Measurements from ENCODE around the gene PPOX. TPM values are rescaled to one million over a fixed set of nuclear protein-coding genes. Genes with fewer than 3 reads are reported as not detected.
A peak's percentile ranks its signal among the peaks of the same experiment; 100 is the strongest.

PPOX gene
- total RNA-seq, 2 donors from 2014 or later = 8.3 to 9.6 TPM

DNA sequence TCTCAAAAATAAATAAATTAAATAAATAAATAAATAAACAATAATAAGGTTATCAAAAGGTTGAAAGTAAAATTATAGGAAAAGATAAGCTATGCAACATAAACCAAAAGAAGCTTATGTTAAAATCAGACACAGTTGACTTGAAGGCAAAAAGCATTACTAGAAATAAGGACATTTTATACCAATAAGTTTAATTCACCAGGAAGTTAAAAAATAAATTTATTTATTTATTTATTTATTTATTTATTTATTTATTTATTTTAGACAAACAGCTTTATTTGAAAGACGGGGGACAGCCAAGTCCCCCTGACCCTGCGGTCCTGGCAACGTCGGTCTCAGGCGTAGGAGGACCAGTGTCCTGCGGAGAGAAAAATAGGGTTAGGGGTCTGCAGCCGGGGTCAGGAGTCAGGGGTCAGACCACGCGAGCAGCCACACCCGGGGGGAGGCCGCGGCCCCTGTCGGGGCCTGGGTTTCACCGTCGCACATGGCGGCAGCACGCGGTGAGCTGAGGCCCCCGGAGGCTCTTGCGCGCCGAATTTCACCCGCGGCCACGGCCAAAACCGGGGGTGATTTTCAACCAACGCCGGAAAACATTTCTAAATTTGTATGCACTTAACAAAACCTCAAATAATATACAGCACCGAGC lies 25.3 kb upstream of the PPOX start:
- DNase-seq (ENCODE audit: low spot score) = no peak
- Histone ChIP-seq H3K9me3 (no peaks in the 10 kb centered on the region), H3K4me1 (no peaks in the 10 kb centered on the region), H3K27ac (no peak overlapping the region), H3K27me3 (no peaks in the 10 kb centered on the region), H3K36me3 (no peaks in the 10 kb centered on the region), H3K4me3 (no peak overlapping the region)
- TF ChIP-seq CTCF (IDR thresholded peaks at IDR 0.05) = no peak

- H3K27me3 ChIP-seq = no peaks in the 10 kb centered on the region
- H3K27ac ChIP-seq = no peak overlapping the region
- DNase-seq (ENCODE audit: low spot score) = no peak
- TF ChIP-seq CTCF (IDR thresholded peaks at IDR 0.05) = no peak
- H3K4me3 ChIP-seq = no peak overlapping the region
- H3K4me1 ChIP-seq = no peaks in the 10 kb centered on the region
- no peaks in the 10 kb centered on the region for H3K9me3 ChIP-seq
- no peaks in the 10 kb centered on the region for H3K36me3 ChIP-seq
Observed at GRCh38 chr1:161145832-161146231, 20.4 kb upstream of the PPOX start.

DNA sequence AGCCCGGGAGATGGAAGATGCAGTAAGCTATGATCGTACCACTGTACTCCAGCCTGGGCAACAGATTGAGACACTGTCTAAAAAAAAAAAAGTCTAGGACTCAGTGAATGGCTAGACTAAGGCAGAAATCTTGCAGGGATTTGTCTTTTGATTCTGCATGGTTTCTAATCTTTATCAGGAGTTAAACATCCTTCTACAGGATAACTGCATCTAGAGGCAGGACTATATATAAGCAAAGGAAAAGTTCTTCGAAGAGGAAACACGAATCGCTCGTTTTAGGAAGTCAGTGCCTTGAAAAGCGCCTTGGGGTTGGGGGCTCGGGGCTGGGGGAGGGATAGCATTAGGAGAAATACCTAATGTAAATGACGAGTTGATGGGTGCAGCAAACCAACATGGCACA lies 13.1 kb upstream of the PPOX start:
- Histone ChIP-seq H3K27ac (peak overlapping the region; percentile 91 to 97), H3K9me3 (no peaks in the 10 kb centered on the region), H3K36me3 (peaks cover 12% of the 10 kb centered on the region), H3K4me1 (peaks cover 0 to 11% of the 10 kb centered on the region in 2 donors), H3K27me3 (no peaks in the 10 kb centered on the region), H3K4me3 (peak overlapping the region; percentile 68 to 90)
- no peak for TF ChIP-seq CTCF (IDR thresholded peaks at IDR 0.05)
- DNase-seq (ENCODE audit: low spot score) = no peak

GRCh38 chr1:161153682-161154337 lies 12.4 kb upstream of the PPOX start, which contains the start of gene UFC1:
UFC1 (plus strand) TSS chr1:161153978; CDS start chr1:161153998, 20 bp downstream.
- no peaks in the 10 kb centered on the region for H3K27me3 ChIP-seq
- no peaks in the 10 kb centered on the region for H3K9me3 ChIP-seq
- TF ChIP-seq CTCF (IDR thresholded peaks at IDR 0.05) = no peak
- peaks cover 12% of the 10 kb centered on the region for H3K36me3 ChIP-seq
- H3K4me1 ChIP-seq = peaks cover 0 to 15% of the 10 kb centered on the region in 2 donors
- peak; percentile 83 for DNase-seq (ENCODE audit: low spot score)
- H3K27ac ChIP-seq = peak within 1 kb of the TSS; percentile 91 to 97
- H3K4me3 ChIP-seq = peak within 1 kb of the TSS; percentile 68 to 90

- no peak overlapping the region for H3K4me3 ChIP-seq
- peaks cover 0 to 42% of the 10 kb centered on the region in 2 donors for H3K4me1 ChIP-seq
- H3K9me3 ChIP-seq = no peaks in the 10 kb centered on the region
- H3K27ac ChIP-seq = no peak overlapping the region
- peaks cover 13% of the 10 kb centered on the region for H3K36me3 ChIP-seq
- no peaks in the 10 kb centered on the region for H3K27me3 ChIP-seq
- DNase-seq (ENCODE audit: low spot score) = no peak
- TF ChIP-seq CTCF (IDR thresholded peaks at IDR 0.05) = no peak
Observed at GRCh38 chr1:161157867-161158266, 8.4 kb upstream of the PPOX start.

Data from right atrium auricular region (tissue), 2 donors.